HG02610 (cell line): Measurements from ENCODE around the gene DNAJA1.
"Not testable (repeated sequence)": the region's sequence is repeated elsewhere in the genome, so short reads cannot be mapped to it uniquely, and the experiment has no call there.

Experiments used
- ATAC-seq: cut with Tn5 transposase; IDR thresholded peaks from one replicate; pipeline ENCODE4 v1.9.1; 2021; ENCODE audit warnings: mild to moderate bottlenecking, moderate library complexity; ENCODE audit not compliant: unreplicated experiment

The DNAJA1 gene

DNA sequence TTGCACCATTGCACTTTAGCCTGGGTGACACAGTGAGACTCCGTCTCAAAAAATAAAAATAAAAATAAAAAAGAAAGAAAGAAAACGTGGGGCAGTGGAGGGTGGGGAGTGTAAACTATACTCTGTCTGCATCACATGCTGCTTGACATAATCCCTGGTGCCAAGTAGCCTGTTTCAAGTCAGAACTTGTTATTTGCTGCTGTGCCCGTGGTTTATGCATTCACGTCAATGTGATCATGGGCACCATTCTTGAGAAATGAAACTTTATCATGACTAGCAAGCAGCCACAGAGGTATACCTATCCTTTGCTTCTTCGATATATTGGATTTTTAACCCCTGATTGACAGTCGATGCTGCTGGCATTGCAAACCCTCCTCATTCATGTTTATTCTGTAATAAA, 55.5 kb downstream of the DNAJA1 start:
- no peak for ATAC-seq

DNA sequence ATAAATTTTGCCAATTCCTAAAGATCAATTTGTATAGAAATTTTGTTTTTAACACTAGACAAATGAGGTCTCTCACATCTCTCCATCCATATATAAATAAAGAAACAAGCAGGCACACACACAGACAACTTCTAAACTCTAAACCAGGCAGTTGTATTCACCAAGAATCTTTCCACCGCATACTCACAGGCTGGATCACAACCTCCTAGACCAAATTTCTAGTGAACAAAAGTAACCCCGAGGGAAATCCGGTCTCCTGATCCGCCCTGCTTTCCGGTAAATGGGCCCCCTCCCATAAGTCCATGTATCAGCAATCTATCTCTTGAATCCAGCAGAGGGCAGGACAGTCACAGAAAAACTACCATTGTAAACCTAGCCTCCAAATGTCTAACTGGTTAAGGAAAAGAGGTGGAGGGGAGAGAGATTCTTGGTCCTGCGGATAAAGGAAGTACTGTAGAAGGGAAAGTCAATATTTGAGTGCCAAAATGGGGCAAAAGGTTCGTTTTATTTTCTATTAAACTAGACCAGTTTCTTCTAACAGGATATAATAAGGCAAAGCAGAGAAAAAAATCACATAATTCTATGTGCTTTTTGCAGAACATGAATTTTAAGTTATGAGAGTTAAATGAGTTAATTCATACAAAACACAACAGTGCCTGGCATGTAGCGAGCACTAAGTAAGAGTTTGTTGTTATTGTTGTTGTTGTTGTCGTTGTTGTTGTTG, 56.2 kb downstream of the DNAJA1 start:
- peak; percentile 52 for ATAC-seq

DNA sequence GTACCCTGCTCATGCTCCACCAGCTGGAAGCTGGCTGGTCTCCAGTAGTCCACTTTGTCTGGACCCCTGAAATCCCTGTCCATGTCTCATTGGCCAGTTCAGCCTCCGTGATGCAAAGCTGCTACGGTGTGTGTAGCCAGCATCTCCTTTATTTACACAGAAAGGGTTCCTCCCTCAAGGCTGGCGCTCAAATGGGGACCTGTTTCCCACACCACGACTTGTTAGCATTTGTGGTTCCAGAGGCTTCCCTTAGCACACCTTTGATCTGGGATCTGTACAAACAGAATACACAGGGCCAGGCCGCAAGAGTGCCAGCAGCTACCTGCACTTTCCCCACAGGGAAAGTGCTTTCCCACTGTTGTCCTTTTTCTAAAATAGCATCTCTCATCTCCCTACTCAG, 57.1 kb downstream of the DNAJA1 start:
- ATAC-seq, result no peak

DNA sequence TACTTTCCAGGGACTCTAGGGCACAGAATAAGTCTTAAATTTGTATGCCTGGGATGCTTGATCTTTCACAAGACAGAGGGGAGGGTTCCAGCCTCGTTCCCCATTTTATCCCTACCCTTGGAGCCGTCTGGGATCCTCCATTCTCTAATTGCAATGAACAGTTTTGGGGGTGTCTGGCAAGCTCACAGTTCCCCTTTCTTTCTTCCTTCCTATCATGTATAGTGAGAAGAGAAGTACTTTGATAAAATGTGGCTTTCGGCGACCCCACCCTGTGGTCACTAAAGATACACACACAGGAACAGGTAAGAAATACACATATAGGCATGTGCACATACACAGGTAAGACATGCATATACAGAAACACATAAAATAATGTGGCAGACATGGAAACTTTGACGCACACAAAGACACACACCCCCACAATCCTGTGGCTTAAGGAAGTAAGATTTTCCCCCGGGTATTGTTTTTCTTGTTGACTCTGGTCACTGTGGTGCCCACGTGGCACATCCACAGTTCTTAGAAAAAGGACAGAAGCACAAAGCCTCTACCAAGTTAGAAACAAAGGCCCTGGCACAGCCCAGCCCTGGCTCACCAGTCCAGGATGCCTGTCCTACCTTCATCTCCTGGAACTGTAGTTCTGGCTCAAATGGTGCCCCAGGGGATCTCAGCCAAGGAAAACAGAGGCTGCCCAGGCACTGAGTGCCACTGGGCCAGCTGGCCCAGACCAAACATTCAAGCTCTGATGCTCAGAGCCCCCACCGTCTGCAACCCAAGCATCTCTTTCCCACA, 57.7 kb downstream of the DNAJA1 start:
- no peak for ATAC-seq

DNA sequence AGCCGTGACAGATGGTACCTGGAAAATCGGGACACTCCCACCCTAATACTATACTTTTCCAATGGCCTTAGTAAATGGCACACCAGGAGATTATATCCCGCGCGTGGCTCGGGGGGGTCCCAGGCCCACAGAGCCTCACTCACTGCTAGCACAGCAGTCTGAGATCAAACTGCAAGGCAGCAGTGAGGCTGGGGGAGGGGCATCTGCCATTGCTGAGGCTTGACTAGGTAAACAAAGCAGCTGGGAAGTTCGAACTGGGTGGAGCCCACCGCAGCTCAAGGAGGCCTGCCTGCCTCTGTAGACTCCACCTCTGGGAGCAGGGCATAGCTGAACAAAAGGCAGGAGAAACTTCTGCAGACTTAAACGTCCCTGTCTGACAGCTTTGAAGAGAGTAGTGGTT, 60.6 kb downstream of the DNAJA1 start:
- not testable (repeated sequence) for ATAC-seq
